SU-DHL-6 (cell line): ENCODE data around the gene ELL2.

Source experiments
- H2AFZ ChIP-seq: fragments of 200-600 bp; sonication (generic); 2 replicates; pipeline ENCODE4 v1.6.1; 2014; ENCODE audit warnings: low read depth, mild to moderate bottlenecking, moderate library complexity, mixed read lengths, antibody characterized with exemption, low read length; ENCODE audit not compliant: severe bottlenecking
- H3F3A ChIP-seq: fragments of 200-600 bp; shearing (Covaris generic); 2 replicates; pipeline ENCODE4 v1.6.0; 2016; ENCODE audit warnings: antibody characterized with exemption, mild to moderate bottlenecking; ENCODE audit not compliant: insufficient read depth
- H3K27ac ChIP-seq: fragments of 200-600 bp; sonication (generic); 2 replicates; pipeline ENCODE4 v1.5.1; 2016; ENCODE audit warnings: low read depth, mild to moderate bottlenecking, low read length, moderate library complexity, mixed read lengths
- H3K27me3 ChIP-seq: fragments of 200-600 bp; sonication (generic), shearing (Covaris generic); 2 replicates; pipeline ENCODE4 v1.6.0; 2014; ENCODE audit warnings: mild to moderate bottlenecking, low read length
- H3K36me3 ChIP-seq: fragments of 200-600 bp; sonication (generic); 2 replicates; pipeline ENCODE4 v1.6.1; 2014; ENCODE audit warnings: mild to moderate bottlenecking, low read length, mixed read lengths
- H3K4me2 ChIP-seq: fragments of 300-600, 200-600 bp; shearing (Covaris generic), sonication (generic); 2 replicates; pipeline ENCODE4 v1.6.0; 2014; ENCODE audit warnings: low read length, low read depth, mild to moderate bottlenecking; ENCODE audit not compliant: poor library complexity, severe bottlenecking
- H3K4me3 ChIP-seq: fragments of 200-600 bp; sonication (generic); 2 replicates; pipeline ENCODE4 v1.5.1; 2014; ENCODE audit warnings: antibody characterized with exemption, low read length, mild to moderate bottlenecking, mixed read lengths; ENCODE audit not compliant: insufficient read depth, poor library complexity, severe bottlenecking
- H3K79me2 ChIP-seq: fragments of 200-600 bp; sonication (generic); 2 replicates; pipeline ENCODE4 v1.6.1; 2014; ENCODE audit warnings: mild to moderate bottlenecking, low read length, moderate library complexity; ENCODE audit not compliant: insufficient read depth
- H3K9ac ChIP-seq: fragments of 200-600 bp; sonication (generic); 2 replicates; pipeline ENCODE4 v1.7.0; 2014; ENCODE audit warnings: mild to moderate bottlenecking, low read length
- H3K9me2 ChIP-seq: fragments of 200-600 bp; sonication (generic); replicated peaks from 2 replicates; pipeline ENCODE4 v1.6.1; 2014; ENCODE audit warnings: low read length; ENCODE audit not compliant: insufficient read depth
- H3K9me3 ChIP-seq: fragments of 200-600 bp; sonication (generic); 2 replicates; pipeline ENCODE4 v1.6.1; 2014; ENCODE audit warnings: low read length, mixed read lengths; ENCODE audit not compliant: insufficient read depth
- H4K20me1 ChIP-seq: fragments of 200-600 bp; sonication (generic); 2 replicates; pipeline ENCODE4 v1.6.1; 2014; ENCODE audit warnings: low read depth, mild to moderate bottlenecking, antibody characterized with exemption, low read length, moderate library complexity, mixed read lengths
- CTCF ChIP-seq: fragments of 200-600 bp; sonication (generic); IDR thresholded peaks from one replicate; pipeline ENCODE4 v1.5.1; 2017; ENCODE audit warnings: antibody characterized with exemption, mild to moderate bottlenecking, low read length, moderate library complexity; ENCODE audit not compliant: insufficient read depth, poor library complexity, severe bottlenecking
- EZH2phosphoT487 ChIP-seq: fragments of 200-600 bp; sonication (generic), shearing (Covaris generic); conservative IDR thresholded peaks from 2 replicates; pipeline ENCODE4 v1.6.1; 2018; ENCODE audit warnings: mild to moderate bottlenecking, antibody characterized with exemption, low read length, moderate library complexity, mixed read lengths

Gene ELL2

GRCh38 chr5:95938347-95938746 is 23.3 kb downstream of the ELL2 start:
- Histone ChIP-seq H3K27me3 (no peaks in the 10 kb centered on the region), H3K79me2 (no peaks in the 10 kb centered on the region), H3F3A (no peaks in the 10 kb centered on the region), H3K36me3 (no peaks in the 10 kb centered on the region), H3K27ac (no peak overlapping the region), H3K4me2 (no peak overlapping the region), H3K9ac (no peak overlapping the region), H2AFZ (no peak overlapping the region), H3K9me2 (no peaks in the 10 kb centered on the region), H3K9me3 (no peaks in the 10 kb centered on the region), H3K4me3 (no peak overlapping the region), H4K20me1 (no peaks in the 10 kb centered on the region; the same call in 1 of the 2 replicates)
- TF ChIP-seq CTCF (no peak), EZH2phosphoT487 (no peak)

- Histone ChIP-seq H3K9me2 (no peaks in the 10 kb centered on the region), H3K27me3 (no peaks in the 10 kb centered on the region), H4K20me1 (no peaks in the 10 kb centered on the region; the same call in 1 of the 2 replicates), H3K36me3 (no peaks in the 10 kb centered on the region), H3K9ac (no peak overlapping the region), H3K27ac (no peak overlapping the region), H3F3A (no peaks in the 10 kb centered on the region), H2AFZ (no peak overlapping the region), H3K4me3 (no peak overlapping the region), H3K4me2 (no peak overlapping the region), H3K79me2 (no peaks in the 10 kb centered on the region), H3K9me3 (no peaks in the 10 kb centered on the region)
- TF ChIP-seq CTCF, result no peak
- no peak for TF ChIP-seq EZH2phosphoT487
These were observed 24.0 kb downstream of the ELL2 start for GRCh38 chr5:95937607-95938152.

- no peaks in the 10 kb centered on the region for H3K27me3 ChIP-seq
- no peak overlapping the region for H3K4me2 ChIP-seq
- H4K20me1 ChIP-seq, result no peaks in the 10 kb centered on the region; the same call in 1 of the 2 replicates
- TF ChIP-seq EZH2phosphoT487, result no peak
- no peak for TF ChIP-seq CTCF
- no peak overlapping the region for H3K9ac ChIP-seq
- H3K79me2 ChIP-seq, result no peaks in the 10 kb centered on the region
- H3K9me3 ChIP-seq, result no peaks in the 10 kb centered on the region
- no peaks in the 10 kb centered on the region for H3F3A ChIP-seq
- no peaks in the 10 kb centered on the region for H3K9me2 ChIP-seq
- no peak overlapping the region for H2AFZ ChIP-seq
- no peak overlapping the region for H3K27ac ChIP-seq
- no peak overlapping the region for H3K4me3 ChIP-seq
- H3K36me3 ChIP-seq, result no peaks in the 10 kb centered on the region
These were observed 24.7 kb downstream of the ELL2 start for GRCh38 chr5:95936812-95937397.
